CD8-positive, alpha-beta memory T cell (primary cell): ENCODE data around the gene MRPS5. TPM values are rescaled to one million over a fixed set of nuclear protein-coding genes. Genes with fewer than 3 reads are reported as not detected.
A peak's percentile ranks its signal among the peaks of the same experiment; 100 is the strongest.

Experiments
- CTCF ChIA-PET: fragments of 350-600 bp; sonication (Branson Sonifier 250); formaldehyde crosslinking; loops from one replicate; lab custom pipeline; 2021; ENCODE audit warnings: antibody characterized with exemption; lab: Charles Lee
- POLR2A ChIA-PET: fragments of 350-600 bp; sonication (Branson Sonifier 250); formaldehyde crosslinking; loops from one replicate; lab custom pipeline; 2021; ENCODE audit warnings: antibody characterized with exemption; lab: Charles Lee
- DNase-seq, 5 donors: peaks; one replicate each; pipeline versions ENCODE4 v3.0.0 to v3.0.0-alpha.2; 2020 to 2022; ENCODE audit warnings: mixed read lengths in 1 of 5
- H3K27ac ChIP-seq: one replicate; pipeline ENCODE4 v1.7.0; 2013; ENCODE audit warnings: low read depth, mild to moderate bottlenecking, low read length, moderate library complexity
- H3K27me3 ChIP-seq: 2 replicates; pipeline ENCODE4 v1.7.0; 2013; ENCODE audit warnings: low read length, mild to moderate bottlenecking; ENCODE audit not compliant: insufficient read depth, poor library complexity, severe bottlenecking
- H3K36me3 ChIP-seq: 2 replicates; pipeline ENCODE4 v1.7.0; 2013; ENCODE audit warnings: mild to moderate bottlenecking, low read length, moderate library complexity; ENCODE audit not compliant: insufficient read depth
- H3K4me1 ChIP-seq: 2 replicates; pipeline ENCODE4 v1.7.0; 2013; ENCODE audit warnings: mild to moderate bottlenecking, low read length, moderate library complexity; ENCODE audit not compliant: insufficient read depth
- H3K4me3 ChIP-seq: 2 replicates; pipeline ENCODE4 v1.7.0; 2013; ENCODE audit warnings: mild to moderate bottlenecking, low read length
- H3K9me3 ChIP-seq: 2 replicates; pipeline ENCODE4 v1.7.0; 2013; ENCODE audit warnings: mild to moderate bottlenecking, low read length
- H3K27ac Mint-ChIP-seq, 8 donors: one replicate each; pipeline ENCODE4 v1.8.0; 2020 to 2021; ENCODE audit warnings: mixed read lengths in 8 of 8, mild to moderate bottlenecking in 6 of 8, inconsistent platforms in 3 of 8, moderate library complexity in 3 of 8
- H3K27me3 Mint-ChIP-seq, 2 donors: one replicate each; pipeline ENCODE4 v1.8.0; 2020 to 2021; ENCODE audit warnings: mixed read lengths in 2 of 2, mild to moderate bottlenecking in 1 of 2, moderate library complexity in 1 of 2
- H3K36me3 Mint-ChIP-seq, 3 donors: one replicate each; pipeline ENCODE4 v1.8.0; 2020 to 2021; ENCODE audit warnings: mixed read lengths in 3 of 3, inconsistent platforms in 1 of 3, mild to moderate bottlenecking in 1 of 3
- H3K4me1 Mint-ChIP-seq, 3 donors: one replicate each; pipeline ENCODE4 v1.8.0; 2020 to 2021; ENCODE audit warnings: mixed read lengths in 3 of 3, inconsistent platforms in 1 of 3, mild to moderate bottlenecking in 1 of 3
- H3K4me3 Mint-ChIP-seq, 7 donors: one replicate each; pipeline ENCODE4 v1.8.0; 2020 to 2021; ENCODE audit warnings: mixed read lengths in 7 of 7, mild to moderate bottlenecking in 6 of 7, moderate library complexity in 4 of 7, inconsistent platforms in 2 of 7
- H3K9me3 Mint-ChIP-seq, 5 donors: one replicate each; pipeline ENCODE4 v1.8.0; 2020 to 2022; ENCODE audit warnings: mixed read lengths in 5 of 5, mild to moderate bottlenecking in 3 of 5, moderate library complexity in 2 of 5, inconsistent platforms in 1 of 5
- polyA plus RNA-seq: library from polyadenylated mRNA; unstranded; fragments of 300-500 nt; fragmentation: Illumina TruSeq; gene quantifications from one replicate; pipeline ENCODE4 v1.2.3, GENCODE V29; 2021
- total RNA-seq, 2 experiments: library from RNA; stranded (reverse); gene quantifications; one replicate each; pipeline ENCODE4 v1.2.3, GENCODE V29; 2021

MRPS5 gene
- total and polyA plus RNA-seq, 3 experiments from 2014 or later, result 45.8 to 75.9 (median 69.0) TPM

DNA sequence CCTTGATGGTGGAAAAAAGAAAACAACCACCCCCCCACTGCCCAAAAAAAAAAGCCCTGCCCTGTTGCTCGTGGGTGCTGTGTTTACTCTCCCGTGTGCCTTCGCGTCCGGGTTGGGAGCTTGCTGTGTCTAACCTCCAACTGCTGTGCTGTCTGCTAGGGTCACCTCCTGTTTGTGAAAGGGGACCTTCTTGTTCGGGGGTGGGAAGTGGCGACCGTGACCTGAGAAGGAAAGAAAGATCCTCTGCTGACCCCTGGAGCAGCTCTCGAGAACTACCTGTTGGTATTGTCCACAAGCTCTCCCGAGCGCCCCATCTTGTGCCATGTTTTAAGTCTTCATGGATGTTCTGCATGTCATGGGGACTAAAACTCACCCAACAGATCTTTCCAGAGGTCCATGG, 68.1 kb downstream of the MRPS5 start:
- Histone ChIP-seq H3K27ac (no peak overlapping the region), H3K27me3 (no peaks in the 10 kb centered on the region), H3K9me3 (no peaks in the 10 kb centered on the region), H3K4me3 (no peak overlapping the region), H3K36me3 (no peaks in the 10 kb centered on the region), H3K4me1 (peaks cover 56% of the 10 kb centered on the region)
- peaks cover 0 to 2% (median 0%) of the 10 kb centered on the region in 5 donors for H3K9me3 Mint-ChIP-seq
- H3K27ac Mint-ChIP-seq, result peak overlapping the region in 5 of 8 donors; percentile 33 to 63 (median 57)
- H3K36me3 Mint-ChIP-seq, result peaks cover 0 to 26% (median 4%) of the 10 kb centered on the region in 3 donors
- ChIA-PET POLR2A (interaction anchor here (2.6 kb wide), 1 partner anchor 28 kb away, joined by 11 read pairs; the partner anchor contains the start of gene MAL), CTCF (interaction anchor here (0.9 to 4.5 kb wide), 9 partner anchors 9 to 145 kb away, joined by 3 to 51 read pairs (median 3); partner anchors contain the start of gene MAL)
- H3K4me1 Mint-ChIP-seq, result peaks cover 12 to 45% (median 39%) of the 10 kb centered on the region in 3 donors
- peak in 1 of 5 donors; percentile 36 for DNase-seq
- H3K27me3 Mint-ChIP-seq, result peaks cover 0 to 8% of the 10 kb centered on the region in 2 donors
- H3K4me3 Mint-ChIP-seq, result peak overlapping the region in 3 of 7 donors; percentile 41 to 83 (median 74)

DNA sequence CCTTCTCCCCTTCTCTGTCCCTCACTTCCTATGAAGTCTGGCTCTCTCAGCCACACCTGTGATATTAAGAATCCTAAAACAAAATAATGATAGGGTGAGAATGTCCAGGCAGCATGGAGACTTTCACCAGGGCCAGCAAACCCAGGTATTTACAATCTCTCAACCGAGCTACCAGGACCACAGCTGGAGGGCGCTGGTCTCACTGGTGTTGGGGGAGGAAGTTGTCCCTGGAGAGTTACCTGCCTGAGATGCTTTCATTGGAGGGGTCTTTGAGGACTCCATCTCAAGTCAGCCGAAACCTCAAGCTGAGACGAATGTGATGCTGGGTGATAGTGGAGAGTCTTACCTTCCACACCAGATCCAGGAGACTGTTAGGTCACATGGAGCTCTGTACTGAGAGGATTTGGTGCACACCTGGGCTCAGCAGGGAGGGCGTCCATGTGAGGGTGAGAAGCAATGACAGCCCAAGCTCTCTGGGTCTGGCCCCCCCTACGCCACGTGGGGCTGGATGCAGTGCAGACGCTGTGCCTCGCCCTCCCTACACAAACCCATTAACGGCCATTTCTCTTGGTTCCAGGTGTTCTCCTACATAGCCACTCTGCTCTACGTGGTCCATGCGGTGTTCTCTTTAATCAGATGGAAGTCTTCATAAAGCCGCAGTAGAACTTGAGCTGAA, 68.7 kb downstream of the MRPS5 start:
- Histone ChIP-seq H3K27me3 (no peaks in the 10 kb centered on the region), H3K4me1 (peaks cover 57% of the 10 kb centered on the region), H3K36me3 (no peaks in the 10 kb centered on the region), H3K4me3 (no peak overlapping the region), H3K27ac (no peak overlapping the region), H3K9me3 (no peaks in the 10 kb centered on the region)
- Mint-ChIP-seq H3K36me3 (peaks cover 0 to 26% (median 4%) of the 10 kb centered on the region in 3 donors), H3K27me3 (peaks cover 0 to 8% of the 10 kb centered on the region in 2 donors), H3K9me3 (peaks cover 0 to 2% (median 0%) of the 10 kb centered on the region in 5 donors), H3K4me3 (no peak overlapping the region), H3K4me1 (peaks cover 12 to 45% (median 39%) of the 10 kb centered on the region in 3 donors), H3K27ac (peak overlapping the region in 1 of 8 donors; percentile 27)
- ChIA-PET CTCF (interaction anchor here (0.7 to 4.5 kb wide), 7 partner anchors 8 to 145 kb away, joined by 3 to 51 read pairs (median 3); partner anchors contain the start of gene MAL), POLR2A (interaction anchor here (2.6 kb wide), 1 partner anchor 28 kb away, joined by 11 read pairs; the partner anchor contains the start of gene MAL)
- DNase-seq, result no peak

DNA sequence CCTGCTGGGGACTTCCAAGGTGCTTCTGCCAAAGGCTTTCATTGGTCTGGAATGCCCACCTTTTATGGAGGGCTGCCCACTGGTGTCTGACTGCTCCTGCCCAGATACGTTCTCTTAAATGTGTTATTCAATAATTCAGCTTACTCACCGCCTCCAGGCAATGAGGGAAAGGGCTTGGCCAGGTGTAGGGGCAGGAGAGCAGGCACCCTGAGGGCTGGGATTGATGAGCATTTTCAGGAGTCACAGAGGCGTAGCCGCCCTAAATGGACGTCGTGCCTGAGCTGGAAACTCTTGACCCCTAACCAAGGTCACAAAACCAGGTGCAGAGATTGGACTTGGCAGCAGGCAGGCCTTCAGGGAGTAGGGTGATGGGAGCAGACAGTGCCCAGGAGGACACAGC, 69.3 kb downstream of the MRPS5 start:
- Histone ChIP-seq H3K4me1 (peaks cover 63% of the 10 kb centered on the region), H3K9me3 (no peaks in the 10 kb centered on the region), H3K4me3 (no peak overlapping the region), H3K27ac (no peak overlapping the region), H3K36me3 (no peaks in the 10 kb centered on the region), H3K27me3 (no peaks in the 10 kb centered on the region)
- H3K36me3 Mint-ChIP-seq, result peaks cover 0 to 26% (median 4%) of the 10 kb centered on the region in 3 donors
- ChIA-PET POLR2A (interaction anchor here (2.6 kb wide), 1 partner anchor 27 kb away, joined by 11 read pairs; the partner anchor contains the start of gene MAL), CTCF (interaction anchor here (0.7 to 4.5 kb wide), 6 partner anchors 13 to 30 kb away, joined by 3 to 51 read pairs (median 8); partner anchors contain the start of gene MAL)
- H3K27me3 Mint-ChIP-seq, result peaks cover 0 to 8% of the 10 kb centered on the region in 2 donors
- H3K9me3 Mint-ChIP-seq, result peaks cover 0 to 2% (median 0%) of the 10 kb centered on the region in 5 donors
- no peak overlapping the region for H3K4me3 Mint-ChIP-seq
- DNase-seq, result no peak
- H3K27ac Mint-ChIP-seq, result peak overlapping the region in 1 of 8 donors; percentile 41
- H3K4me1 Mint-ChIP-seq, result peaks cover 12 to 47% (median 39%) of the 10 kb centered on the region in 3 donors

DNA sequence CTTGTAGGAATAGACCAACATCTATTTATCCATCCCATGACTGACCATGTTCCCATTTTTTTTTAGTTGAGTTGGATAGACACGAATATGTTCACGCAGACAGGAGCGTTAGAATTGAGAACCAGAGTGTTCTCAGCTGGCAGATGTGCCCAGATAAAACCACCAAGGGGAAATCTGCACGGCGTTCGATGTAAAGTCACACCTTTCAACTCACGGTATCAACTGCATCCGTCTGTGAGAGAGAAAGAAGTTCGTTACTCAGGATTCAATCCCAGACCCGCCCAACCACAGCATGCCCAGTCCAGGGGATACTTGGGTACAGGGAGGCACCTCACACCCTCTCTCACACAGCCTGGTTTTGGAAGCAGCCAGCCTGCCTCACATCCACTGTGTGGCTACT, 70.0 kb downstream of the MRPS5 start:
- Mint-ChIP-seq H3K9me3 (peaks cover 0 to 2% (median 0%) of the 10 kb centered on the region in 5 donors), H3K4me1 (peaks cover 12 to 52% (median 39%) of the 10 kb centered on the region in 3 donors), H3K27ac (peak overlapping the region in 3 of 8 donors; percentile 38 to 70 (median 52)), H3K4me3 (no peak overlapping the region), H3K27me3 (peaks cover 0 to 8% of the 10 kb centered on the region in 2 donors), H3K36me3 (peaks cover 0 to 26% (median 4%) of the 10 kb centered on the region in 3 donors)
- Histone ChIP-seq H3K27ac (no peak overlapping the region), H3K27me3 (no peaks in the 10 kb centered on the region), H3K4me3 (no peak overlapping the region), H3K9me3 (no peaks in the 10 kb centered on the region), H3K4me1 (peaks cover 63% of the 10 kb centered on the region), H3K36me3 (no peaks in the 10 kb centered on the region)
- CTCF ChIA-PET, result interaction anchor here (1.1 to 2.7 kb wide), 3 partner anchors 12 to 29 kb away, joined by 3 to 12 read pairs (median 3); no protein-coding TSS in a partner anchor
- POLR2A ChIA-PET, result no interaction called here
- no peak for DNase-seq

DNA sequence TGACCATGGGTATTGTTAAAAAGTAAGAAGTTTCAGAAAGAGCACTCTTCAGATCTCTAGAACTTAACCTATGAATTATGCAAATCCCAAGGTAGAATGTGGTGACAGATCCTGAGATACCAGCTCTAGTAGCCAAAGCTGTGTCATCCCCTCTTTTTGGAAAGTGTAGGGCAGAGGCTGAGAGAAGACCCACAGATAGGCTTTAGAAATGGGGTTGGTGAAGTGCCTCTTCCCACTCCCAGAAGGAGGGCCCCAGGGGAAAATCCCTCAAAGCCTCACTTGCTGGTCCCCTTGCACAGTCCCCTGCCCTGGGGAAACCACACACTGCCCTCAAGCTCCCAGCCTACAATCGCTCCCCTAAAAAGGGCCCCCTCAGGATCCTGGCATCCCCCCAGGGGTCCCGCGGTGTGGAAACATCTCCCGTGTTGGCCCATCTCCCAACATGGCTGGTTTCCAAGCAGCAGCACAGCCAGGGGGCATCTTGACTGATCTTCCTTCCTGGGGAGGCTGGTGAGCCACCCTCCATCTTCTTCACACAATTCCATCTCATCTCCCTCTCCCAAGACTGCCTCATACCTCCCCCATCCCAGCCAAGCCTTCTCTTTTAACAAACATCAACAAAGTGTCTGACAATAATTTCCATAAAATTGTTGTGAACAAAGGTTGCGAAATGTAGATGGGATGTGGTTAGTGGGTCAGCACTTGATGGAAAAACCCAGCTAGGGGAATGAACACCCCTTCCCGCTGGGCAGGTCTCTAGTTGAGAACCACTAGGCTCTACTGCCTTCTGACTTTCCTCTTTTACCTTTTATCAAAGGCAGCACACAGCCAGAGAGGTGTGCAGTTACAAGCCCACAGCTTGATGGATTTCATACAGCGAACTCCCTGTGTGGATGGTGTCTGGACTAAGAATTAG, 71.0 kb downstream of the MRPS5 start:
- H3K9me3 ChIP-seq, result no peaks in the 10 kb centered on the region
- DNase-seq, result no peak
- no peak overlapping the region for H3K27ac ChIP-seq
- no peak overlapping the region for H3K4me3 Mint-ChIP-seq
- H3K4me3 ChIP-seq, result no peak overlapping the region
- H3K4me1 ChIP-seq, result peaks cover 59% of the 10 kb centered on the region
- H3K27me3 Mint-ChIP-seq, result peaks cover 0 to 8% of the 10 kb centered on the region in 2 donors
- peak overlapping the region in 2 of 8 donors; percentile 9 to 60 for H3K27ac Mint-ChIP-seq
- H3K9me3 Mint-ChIP-seq, result peaks cover 0 to 2% (median 0%) of the 10 kb centered on the region in 5 donors
- H3K36me3 Mint-ChIP-seq, result peaks cover 0 to 26% (median 4%) of the 10 kb centered on the region in 3 donors
- peaks cover 12 to 52% (median 34%) of the 10 kb centered on the region in 3 donors for H3K4me1 Mint-ChIP-seq
- POLR2A ChIA-PET, result no interaction called here
- no peaks in the 10 kb centered on the region for H3K36me3 ChIP-seq
- CTCF ChIA-PET, result interaction anchor here (1.1 to 1.4 kb wide), 2 partner anchors 13 to 27 kb away, joined by 3 read pairs; no protein-coding TSS in a partner anchor
- no peaks in the 10 kb centered on the region for H3K27me3 ChIP-seq

DNA sequence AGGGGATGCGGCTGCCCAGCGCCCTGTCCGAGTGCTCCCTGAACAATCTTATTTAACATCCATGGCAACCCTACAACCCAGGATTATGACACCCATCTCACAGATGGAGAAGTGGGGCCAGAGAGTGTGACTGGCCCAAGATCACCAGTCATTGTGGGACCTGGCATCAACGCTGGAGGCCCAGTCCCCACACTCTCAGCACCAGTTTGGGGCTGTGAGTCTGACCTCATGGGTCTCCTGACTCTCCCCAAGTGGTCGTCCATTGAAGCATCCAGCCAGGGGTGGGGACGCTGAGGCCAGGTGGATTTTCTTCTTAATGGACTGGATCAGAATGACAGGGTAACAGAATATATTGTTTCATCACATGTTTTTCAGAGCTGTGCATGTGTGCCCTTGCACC, 71.6 kb downstream of the MRPS5 start:
- DNase-seq, result no peak
- Histone ChIP-seq H3K9me3 (no peaks in the 10 kb centered on the region), H3K27ac (no peak overlapping the region), H3K36me3 (no peaks in the 10 kb centered on the region), H3K4me1 (peaks cover 53% of the 10 kb centered on the region), H3K4me3 (no peak overlapping the region), H3K27me3 (no peaks in the 10 kb centered on the region)
- H3K27me3 Mint-ChIP-seq, result peaks cover 0 to 11% of the 10 kb centered on the region in 2 donors
- H3K9me3 Mint-ChIP-seq, result peaks cover 0 to 2% (median 0%) of the 10 kb centered on the region in 5 donors
- peaks cover 0 to 26% (median 4%) of the 10 kb centered on the region in 3 donors for H3K36me3 Mint-ChIP-seq
- POLR2A ChIA-PET, result no interaction called here
- H3K4me1 Mint-ChIP-seq, result peaks cover 11 to 45% (median 28%) of the 10 kb centered on the region in 3 donors
- H3K27ac Mint-ChIP-seq, result peak overlapping the region in 1 of 8 donors; percentile 33
- CTCF ChIA-PET, result no interaction called here
- H3K4me3 Mint-ChIP-seq, result no peak overlapping the region

GRCh38 chr2:95049683-95049955, 72.0 kb downstream of the MRPS5 start:
- H3K4me3 Mint-ChIP-seq, result no peak overlapping the region
- H3K27me3 Mint-ChIP-seq, result peaks cover 0 to 11% of the 10 kb centered on the region in 2 donors
- no peaks in the 10 kb centered on the region for H3K9me3 ChIP-seq
- peaks cover 9 to 43% (median 27%) of the 10 kb centered on the region in 3 donors for H3K4me1 Mint-ChIP-seq
- ChIA-PET CTCF (no interaction called here), POLR2A (no interaction called here)
- no peak overlapping the region for H3K4me3 ChIP-seq
- H3K36me3 Mint-ChIP-seq, result peaks cover 0 to 26% (median 4%) of the 10 kb centered on the region in 3 donors
- H3K4me1 ChIP-seq, result peaks cover 50% of the 10 kb centered on the region
- H3K27me3 ChIP-seq, result no peaks in the 10 kb centered on the region
- DNase-seq, result no peak
- H3K9me3 Mint-ChIP-seq, result peaks cover 0 to 2% (median 0%) of the 10 kb centered on the region in 5 donors
- no peaks in the 10 kb centered on the region for H3K36me3 ChIP-seq
- no peak overlapping the region for H3K27ac ChIP-seq
- H3K27ac Mint-ChIP-seq, result no peak overlapping the region
